ENCODE results near the gene COL4A2.

The COL4A2 gene

DNA sequence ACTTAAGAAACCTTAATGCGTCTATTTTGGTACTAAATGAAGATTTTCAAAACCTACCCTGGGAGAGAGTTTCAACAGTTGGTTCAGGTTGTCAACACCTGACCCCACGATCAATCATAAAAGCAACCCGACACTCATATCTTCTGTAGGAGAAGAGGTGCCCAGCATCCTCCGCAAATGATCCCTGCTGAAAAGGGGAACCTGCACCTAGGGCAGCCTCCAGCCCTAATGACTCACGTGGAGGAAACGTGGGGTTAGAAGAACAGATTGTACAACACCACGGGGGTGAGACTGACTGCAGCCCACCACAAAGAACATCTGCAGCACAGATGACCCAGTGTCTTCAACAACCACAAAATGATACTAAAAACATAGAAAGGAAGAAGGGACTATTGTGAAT lies 138.1 kb downstream of the COL4A2 start:
- TF ChIP-seq, protein P1, sequence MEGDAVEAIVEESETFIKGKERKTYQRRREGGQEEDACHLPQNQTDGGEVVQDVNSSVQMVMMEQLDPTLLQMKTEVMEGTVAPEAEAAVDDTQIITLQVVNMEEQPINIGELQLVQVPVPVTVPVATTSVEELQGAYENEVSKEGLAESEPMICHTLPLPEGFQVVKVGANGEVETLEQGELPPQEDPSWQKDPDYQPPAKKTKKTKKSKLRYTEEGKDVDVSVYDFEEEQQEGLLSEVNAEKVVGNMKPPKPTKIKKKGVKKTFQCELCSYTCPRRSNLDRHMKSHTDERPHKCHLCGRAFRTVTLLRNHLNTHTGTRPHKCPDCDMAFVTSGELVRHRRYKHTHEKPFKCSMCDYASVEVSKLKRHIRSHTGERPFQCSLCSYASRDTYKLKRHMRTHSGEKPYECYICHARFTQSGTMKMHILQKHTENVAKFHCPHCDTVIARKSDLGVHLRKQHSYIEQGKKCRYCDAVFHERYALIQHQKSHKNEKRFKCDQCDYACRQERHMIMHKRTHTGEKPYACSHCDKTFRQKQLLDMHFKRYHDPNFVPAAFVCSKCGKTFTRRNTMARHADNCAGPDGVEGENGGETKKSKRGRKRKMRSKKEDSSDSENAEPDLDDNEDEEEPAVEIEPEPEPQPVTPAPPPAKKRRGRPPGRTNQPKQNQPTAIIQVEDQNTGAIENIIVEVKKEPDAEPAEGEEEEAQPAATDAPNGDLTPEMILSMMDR (conservative IDR thresholded peaks at IDR 0.05; ENCODE audit: low read depth), result no peak
- ChIA-PET CTCF (interaction anchor here (1.6 kb wide), 1 partner anchor 224 kb away, joined by 11 read pairs; no protein-coding TSS in a partner anchor), POLR2A (ENCODE audit: low non-redundant PET) (no interaction called here)
- H3K27ac ChIP-seq, result no peak overlapping the region
- no peak for DNase-seq (ENCODE audit: low spot score)

DNA sequence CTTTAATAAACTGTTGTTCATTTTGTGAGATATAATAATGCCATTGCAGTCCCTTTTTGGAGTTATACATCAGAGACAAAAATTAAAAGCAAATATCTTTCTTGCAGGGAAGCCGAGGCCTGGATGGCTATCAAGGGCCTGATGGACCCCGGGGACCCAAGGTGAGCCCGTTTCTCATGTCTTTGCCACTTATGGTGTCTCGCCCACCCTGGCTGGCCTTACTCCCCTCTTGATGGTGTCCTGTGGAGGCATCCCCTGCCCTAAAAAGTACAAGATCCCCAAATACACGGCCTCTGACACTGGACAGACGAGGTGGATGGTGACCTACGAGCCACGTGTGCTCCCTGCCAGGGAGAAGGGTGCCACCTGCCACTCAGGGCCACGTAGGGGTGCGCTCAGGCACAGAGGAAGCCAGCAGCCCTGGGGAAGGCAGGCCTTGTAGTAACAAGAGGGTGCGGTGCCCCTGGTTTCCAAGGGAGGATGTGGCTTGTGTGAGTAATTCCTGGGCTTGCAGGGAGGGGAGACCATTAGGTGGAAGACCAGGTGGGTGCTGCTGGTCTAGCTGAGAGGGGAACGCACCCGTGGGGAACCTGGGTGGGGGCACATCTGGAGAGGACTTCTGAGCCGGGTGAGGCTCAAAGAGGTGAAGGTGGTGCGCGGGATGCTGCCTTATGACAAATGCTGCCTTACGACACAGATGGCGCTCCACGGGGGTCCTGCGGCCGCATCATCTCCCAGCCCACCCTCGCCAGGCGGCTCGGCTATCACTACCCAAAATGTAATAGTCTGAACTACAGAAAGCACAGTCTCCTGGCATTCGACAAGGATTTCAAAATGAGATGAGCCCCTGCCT lies 138.9 kb downstream of the COL4A2 start:
- TF ChIP-seq, protein P1 (conservative IDR thresholded peaks at IDR 0.05; ENCODE audit: low read depth), result no peak
- CTCF ChIA-PET, result interaction anchor here (1.0 kb wide), 1 partner anchor 24 kb away, joined by 4 read pairs; no protein-coding TSS in a partner anchor
- no peak for DNase-seq (ENCODE audit: low spot score)
- POLR2A ChIA-PET (ENCODE audit: low non-redundant PET), result no interaction called here
- peak overlapping the region; percentile 2; the same call in 1 of the 2 replicates for H3K27ac ChIP-seq

DNA sequence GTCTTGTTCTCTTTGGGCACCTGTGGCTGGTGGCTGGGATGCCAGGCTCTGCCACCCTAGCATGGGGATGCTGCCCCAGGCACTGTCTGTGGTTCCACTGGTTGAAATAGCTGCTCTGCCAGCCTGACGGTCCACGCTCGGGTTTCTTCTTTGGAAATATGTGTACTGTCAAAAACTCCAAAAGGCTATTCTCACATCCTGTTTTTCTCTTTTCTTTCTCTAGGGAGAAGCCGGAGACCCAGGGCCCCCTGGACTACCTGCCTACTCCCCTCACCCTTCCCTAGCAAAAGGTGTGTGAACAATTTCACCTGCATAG lies 139.4 kb downstream of the COL4A2 start:
- no peak for DNase-seq (ENCODE audit: low spot score)
- ChIA-PET POLR2A (ENCODE audit: low non-redundant PET) (no interaction called here), CTCF (interaction anchor here (0.5 to 1.0 kb wide), 2 partner anchors 23 to 768 kb away, joined by 4 read pairs; no protein-coding TSS in a partner anchor)
- TF ChIP-seq, protein P1 (conservative IDR thresholded peaks at IDR 0.05; ENCODE audit: low read depth), result no peak
- no peak overlapping the region for H3K27ac ChIP-seq

DNA sequence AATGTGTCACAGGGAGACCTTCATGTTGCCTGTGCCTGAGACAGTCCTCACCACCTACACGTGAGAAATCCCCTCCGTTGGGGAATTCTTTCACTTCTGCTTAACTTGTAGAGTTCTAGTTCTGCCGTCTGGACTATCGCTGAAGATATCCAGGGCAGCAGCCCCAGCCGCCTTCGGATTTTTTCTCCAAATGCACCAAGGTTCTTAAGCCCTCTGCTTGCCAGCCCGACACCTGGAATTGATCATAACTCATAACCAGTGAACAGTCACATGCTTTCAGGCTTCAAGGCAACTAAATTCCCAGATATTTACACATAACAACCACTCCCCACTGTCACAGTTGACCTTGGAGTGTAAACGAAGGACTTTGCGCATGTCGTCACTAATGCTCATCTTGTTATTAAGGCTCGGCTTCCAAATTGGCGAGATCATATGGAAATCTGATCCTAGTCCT lies 140.0 kb downstream of the COL4A2 start:
- no peak for DNase-seq (ENCODE audit: low spot score)
- H3K27ac ChIP-seq, result no peak overlapping the region
- ChIA-PET CTCF (interaction anchor here (0.5 to 1.0 kb wide), 2 partner anchors 22 to 767 kb away, joined by 4 read pairs; no protein-coding TSS in a partner anchor), POLR2A (ENCODE audit: low non-redundant PET) (no interaction called here)
- TF ChIP-seq, protein P1 (conservative IDR thresholded peaks at IDR 0.05; ENCODE audit: low read depth), result no peak

DNA sequence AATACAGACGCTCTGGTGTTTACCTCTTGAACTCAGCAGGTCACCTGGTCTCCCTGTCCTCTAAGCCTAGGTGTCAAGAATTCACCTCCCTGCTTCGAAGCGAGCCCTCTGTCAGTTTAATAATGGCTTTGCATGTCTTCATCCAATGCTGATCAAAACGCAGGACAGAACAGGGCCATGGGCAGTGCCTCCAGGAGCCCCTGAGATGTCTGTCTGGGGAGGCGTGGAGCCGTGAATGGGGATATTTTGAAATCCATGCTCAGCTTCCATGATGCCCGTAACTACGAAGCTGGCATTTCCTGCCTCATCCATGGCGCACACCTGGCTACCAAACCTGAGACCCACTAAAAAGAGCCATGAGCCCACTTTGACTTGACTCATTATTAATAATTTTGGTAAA lies 140.7 kb downstream of the COL4A2 start:
- TF ChIP-seq, protein P1 (conservative IDR thresholded peaks at IDR 0.05; ENCODE audit: low read depth), result no peak
- ChIA-PET CTCF (no interaction called here), POLR2A (ENCODE audit: low non-redundant PET) (no interaction called here)
- H3K27ac ChIP-seq, result no peak overlapping the region
- DNase-seq (ENCODE audit: low spot score), result no peak

DNA sequence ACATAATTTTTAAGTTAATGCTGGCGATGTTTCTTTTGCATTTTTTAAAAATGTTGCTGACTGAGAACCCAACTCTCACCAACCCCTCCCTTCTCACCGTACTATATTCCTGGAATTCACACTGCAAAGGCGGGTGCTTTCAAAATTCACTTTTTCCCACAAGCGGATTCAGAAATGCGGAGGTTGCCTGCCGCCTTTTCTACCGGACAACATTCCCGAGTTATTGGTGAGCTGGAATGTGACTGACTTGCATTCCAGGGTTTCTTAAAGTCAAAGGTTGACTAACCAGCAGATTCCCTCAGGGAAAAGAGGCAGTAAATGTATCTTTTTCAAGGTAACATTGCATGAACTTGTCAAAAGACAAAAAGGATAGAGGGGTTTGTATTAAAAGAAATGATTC lies 141.1 kb downstream of the COL4A2 start:
- CTCF ChIA-PET, result no interaction called here
- DNase-seq (ENCODE audit: low spot score), result peak; percentile 82
- TF ChIP-seq, protein P1 (conservative IDR thresholded peaks at IDR 0.05; ENCODE audit: low read depth), result no peak
- no peak overlapping the region for H3K27ac ChIP-seq
- POLR2A ChIA-PET (ENCODE audit: low non-redundant PET), result no interaction called here

Data from RWPE1 (cell line).